ENCODE results near the gene ZNF281. TPM values are rescaled to one million over a fixed set of nuclear protein-coding genes. Genes with fewer than 3 reads are reported as not detected.

Gene ZNF281
- total RNA-seq, 1 donor from 2014 or later = 25.3 TPM

GRCh38 chr1:200452850-200453552 is 43.2 kb upstream of the ZNF281 start:
- no peaks in the 10 kb centered on the region for H3K27me3 ChIP-seq (ENCODE audit: control insufficient read depth, insufficient read depth, low read length)
- no peaks in the 10 kb centered on the region for H3K36me3 ChIP-seq (ENCODE audit: control insufficient read depth, insufficient read depth, low read length)
- DNase-seq (ENCODE audit: low read depth) = no peak
- H3K4me3 ChIP-seq (ENCODE audit: low read depth, low read length) = no peak overlapping the region
- no peak for TF ChIP-seq CTCF (IDR thresholded peaks at IDR 0.05; ENCODE audit: insufficient read depth, low read length, poor library complexity, severe bottlenecking)

- Histone ChIP-seq H3K27me3 (ENCODE audit: control insufficient read depth, insufficient read depth, low read length) (no peaks in the 10 kb centered on the region), H3K36me3 (ENCODE audit: control insufficient read depth, insufficient read depth, low read length) (no peaks in the 10 kb centered on the region), H3K4me3 (ENCODE audit: low read depth, low read length) (no peak overlapping the region)
- no peak for DNase-seq (ENCODE audit: low read depth)
- no peak for TF ChIP-seq CTCF (IDR thresholded peaks at IDR 0.05; ENCODE audit: insufficient read depth, low read length, poor library complexity, severe bottlenecking)
Measured at GRCh38 chr1:200448034-200448762, 38.4 kb upstream of the ZNF281 start.

- no peak for TF ChIP-seq CTCF (IDR thresholded peaks at IDR 0.05; ENCODE audit: insufficient read depth, low read length, poor library complexity, severe bottlenecking)
- no peak overlapping the region for H3K4me3 ChIP-seq (ENCODE audit: low read depth, low read length)
- peak; percentile 31 for DNase-seq (ENCODE audit: low read depth)
- H3K36me3 ChIP-seq (ENCODE audit: control insufficient read depth, insufficient read depth, low read length) = no peaks in the 10 kb centered on the region
- no peaks in the 10 kb centered on the region for H3K27me3 ChIP-seq (ENCODE audit: control insufficient read depth, insufficient read depth, low read length)
Measured at GRCh38 chr1:200445213-200445612, 35.4 kb upstream of the ZNF281 start.

GRCh38 chr1:200444478-200444877 is 34.6 kb upstream of the ZNF281 start:
- Histone ChIP-seq H3K36me3 (ENCODE audit: control insufficient read depth, insufficient read depth, low read length) (no peaks in the 10 kb centered on the region), H3K4me3 (ENCODE audit: low read depth, low read length) (no peak overlapping the region), H3K27me3 (ENCODE audit: control insufficient read depth, insufficient read depth, low read length) (no peaks in the 10 kb centered on the region)
- DNase-seq (ENCODE audit: low read depth) = no peak
- TF ChIP-seq CTCF (IDR thresholded peaks at IDR 0.05; ENCODE audit: insufficient read depth, low read length, poor library complexity, severe bottlenecking) = no peak

- no peak for DNase-seq (ENCODE audit: low read depth)
- TF ChIP-seq CTCF (IDR thresholded peaks at IDR 0.05; ENCODE audit: insufficient read depth, low read length, poor library complexity, severe bottlenecking) = no peak
- H3K27me3 ChIP-seq (ENCODE audit: control insufficient read depth, insufficient read depth, low read length) = no peaks in the 10 kb centered on the region
- no peak overlapping the region for H3K4me3 ChIP-seq (ENCODE audit: low read depth, low read length)
- no peaks in the 10 kb centered on the region for H3K36me3 ChIP-seq (ENCODE audit: control insufficient read depth, insufficient read depth, low read length)
Measured at GRCh38 chr1:200443860-200444259, 34.0 kb upstream of the ZNF281 start.

Measured in kidney epithelial cell (primary cell).